HL-60 (cell line): ENCODE results near the gene CDH20.

Source experiments
- DNase-seq, 2 experiments: peaks; one replicate each; pipeline ENCODE4 v3.0.0-alpha.2; 2010 to 2020; ENCODE audit warnings: low read depth in 1 of 2, low spot score in 1 of 2
- H3K27ac ChIP-seq: fragments of 250-450 bp; sonication (Bioruptor Pico); replicated peaks from 2 replicates; pipeline ENCODE4 v1.5.1; 2020; ENCODE audit warnings: mild to moderate bottlenecking, moderate library complexity
- H3K27me3 ChIP-seq: fragments of 250-450 bp; sonication (Bioruptor Pico); 2 replicates; pipeline ENCODE4 v1.5.1; 2021; ENCODE audit warnings: mild to moderate bottlenecking, moderate library complexity; ENCODE audit not compliant: insufficient read depth, poor library complexity, severe bottlenecking
- H3K4me3 ChIP-seq: replicated peaks from 2 replicates; pipeline ENCODE4 v1.5.1; 2011; ENCODE audit warnings: mild to moderate bottlenecking, control low read depth, low read length; ENCODE audit not compliant: insufficient read depth
- GABPA ChIP-seq: IDR thresholded peaks from 2 replicates; pipeline ENCODE4 v1.6.1; 2012; ENCODE audit warnings: low read depth
- POLR2AphosphoS5 ChIP-seq: IDR thresholded peaks from 2 replicates; pipeline ENCODE4 v1.6.1; 2012; ENCODE audit warnings: low read depth
- SPI1 ChIP-seq: IDR thresholded peaks from 2 replicates; pipeline ENCODE4 v1.6.1; 2012; ENCODE audit warnings: low read depth, mild to moderate bottlenecking, borderline replicate concordance
- TF ChIP-seq, protein P1 (sequence below): IDR thresholded peaks from one replicate; pipeline ENCODE4 v1.5.1; 2011; ENCODE audit warnings: low read length, control low read depth, inconsistent platforms; ENCODE audit not compliant: insufficient read depth
- TF ChIP-seq, protein P2 (sequence below): IDR thresholded peaks from 2 replicates; pipeline ENCODE4 v1.6.1; 2012; ENCODE audit warnings: low read depth; ENCODE audit not compliant: insufficient replicate concordance

CDH20 gene

DNA sequence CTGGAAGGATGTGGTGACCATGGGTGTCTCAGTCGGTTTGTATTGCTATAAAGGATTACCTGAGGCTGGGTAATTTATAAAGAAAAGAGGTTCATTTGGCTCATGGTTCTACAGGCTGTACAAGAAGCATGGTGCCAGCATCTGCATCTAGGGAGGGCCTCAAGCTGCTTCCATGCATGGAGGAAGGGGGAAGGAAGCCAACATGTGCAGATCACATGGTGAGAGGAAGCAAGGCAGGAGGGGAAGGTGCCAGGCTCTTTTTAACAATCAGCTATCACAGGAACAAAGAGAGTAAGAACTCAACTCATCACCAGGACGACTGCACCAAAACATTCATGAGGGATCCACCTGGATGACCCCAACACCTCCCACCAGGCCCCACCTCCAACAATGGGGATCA, 209.4 kb downstream of the CDH20 start:
- TF ChIP-seq POLR2AphosphoS5 (no peak), GABPA (no peak), SPI1 (no peak)
- TF ChIP-seq, protein P1, sequence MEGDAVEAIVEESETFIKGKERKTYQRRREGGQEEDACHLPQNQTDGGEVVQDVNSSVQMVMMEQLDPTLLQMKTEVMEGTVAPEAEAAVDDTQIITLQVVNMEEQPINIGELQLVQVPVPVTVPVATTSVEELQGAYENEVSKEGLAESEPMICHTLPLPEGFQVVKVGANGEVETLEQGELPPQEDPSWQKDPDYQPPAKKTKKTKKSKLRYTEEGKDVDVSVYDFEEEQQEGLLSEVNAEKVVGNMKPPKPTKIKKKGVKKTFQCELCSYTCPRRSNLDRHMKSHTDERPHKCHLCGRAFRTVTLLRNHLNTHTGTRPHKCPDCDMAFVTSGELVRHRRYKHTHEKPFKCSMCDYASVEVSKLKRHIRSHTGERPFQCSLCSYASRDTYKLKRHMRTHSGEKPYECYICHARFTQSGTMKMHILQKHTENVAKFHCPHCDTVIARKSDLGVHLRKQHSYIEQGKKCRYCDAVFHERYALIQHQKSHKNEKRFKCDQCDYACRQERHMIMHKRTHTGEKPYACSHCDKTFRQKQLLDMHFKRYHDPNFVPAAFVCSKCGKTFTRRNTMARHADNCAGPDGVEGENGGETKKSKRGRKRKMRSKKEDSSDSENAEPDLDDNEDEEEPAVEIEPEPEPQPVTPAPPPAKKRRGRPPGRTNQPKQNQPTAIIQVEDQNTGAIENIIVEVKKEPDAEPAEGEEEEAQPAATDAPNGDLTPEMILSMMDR, result no peak
- TF ChIP-seq, protein P2, sequence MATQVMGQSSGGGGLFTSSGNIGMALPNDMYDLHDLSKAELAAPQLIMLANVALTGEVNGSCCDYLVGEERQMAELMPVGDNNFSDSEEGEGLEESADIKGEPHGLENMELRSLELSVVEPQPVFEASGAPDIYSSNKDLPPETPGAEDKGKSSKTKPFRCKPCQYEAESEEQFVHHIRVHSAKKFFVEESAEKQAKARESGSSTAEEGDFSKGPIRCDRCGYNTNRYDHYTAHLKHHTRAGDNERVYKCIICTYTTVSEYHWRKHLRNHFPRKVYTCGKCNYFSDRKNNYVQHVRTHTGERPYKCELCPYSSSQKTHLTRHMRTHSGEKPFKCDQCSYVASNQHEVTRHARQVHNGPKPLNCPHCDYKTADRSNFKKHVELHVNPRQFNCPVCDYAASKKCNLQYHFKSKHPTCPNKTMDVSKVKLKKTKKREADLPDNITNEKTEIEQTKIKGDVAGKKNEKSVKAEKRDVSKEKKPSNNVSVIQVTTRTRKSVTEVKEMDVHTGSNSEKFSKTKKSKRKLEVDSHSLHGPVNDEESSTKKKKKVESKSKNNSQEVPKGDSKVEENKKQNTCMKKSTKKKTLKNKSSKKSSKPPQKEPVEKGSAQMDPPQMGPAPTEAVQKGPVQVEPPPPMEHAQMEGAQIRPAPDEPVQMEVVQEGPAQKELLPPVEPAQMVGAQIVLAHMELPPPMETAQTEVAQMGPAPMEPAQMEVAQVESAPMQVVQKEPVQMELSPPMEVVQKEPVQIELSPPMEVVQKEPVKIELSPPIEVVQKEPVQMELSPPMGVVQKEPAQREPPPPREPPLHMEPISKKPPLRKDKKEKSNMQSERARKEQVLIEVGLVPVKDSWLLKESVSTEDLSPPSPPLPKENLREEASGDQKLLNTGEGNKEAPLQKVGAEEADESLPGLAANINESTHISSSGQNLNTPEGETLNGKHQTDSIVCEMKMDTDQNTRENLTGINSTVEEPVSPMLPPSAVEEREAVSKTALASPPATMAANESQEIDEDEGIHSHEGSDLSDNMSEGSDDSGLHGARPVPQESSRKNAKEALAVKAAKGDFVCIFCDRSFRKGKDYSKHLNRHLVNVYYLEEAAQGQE, result no peak
- no peak for DNase-seq
- Histone ChIP-seq H3K27ac (no peak overlapping the region), H3K27me3 (peaks cover 6% of the 10 kb centered on the region), H3K4me3 (no peak overlapping the region)

DNA sequence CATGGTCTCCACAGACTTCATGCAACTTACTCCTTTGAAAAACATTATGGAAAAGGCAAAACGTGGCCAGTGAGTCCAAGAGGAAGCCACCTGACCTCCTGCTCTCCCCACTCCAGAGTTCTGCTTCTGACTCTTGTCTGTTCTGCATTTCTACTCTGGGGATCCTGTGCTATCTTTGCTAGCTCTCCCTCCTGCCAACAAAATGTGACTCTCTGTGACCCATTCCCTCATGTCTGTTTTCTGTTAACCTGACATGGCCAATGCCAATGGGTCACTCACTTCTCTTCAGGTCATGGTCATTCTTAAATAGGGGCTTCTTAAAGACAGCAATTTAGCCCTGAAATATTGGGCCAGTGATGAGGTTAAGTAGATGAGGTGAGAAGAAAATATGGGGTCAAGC, 210.3 kb downstream of the CDH20 start:
- H3K4me3 ChIP-seq, result no peak overlapping the region
- peaks cover 6% of the 10 kb centered on the region for H3K27me3 ChIP-seq
- no peak for DNase-seq
- TF ChIP-seq, protein P2, result no peak
- no peak for TF ChIP-seq SPI1
- TF ChIP-seq, protein P1, result no peak
- no peak for TF ChIP-seq GABPA
- TF ChIP-seq POLR2AphosphoS5, result no peak
- H3K27ac ChIP-seq, result no peak overlapping the region

DNA sequence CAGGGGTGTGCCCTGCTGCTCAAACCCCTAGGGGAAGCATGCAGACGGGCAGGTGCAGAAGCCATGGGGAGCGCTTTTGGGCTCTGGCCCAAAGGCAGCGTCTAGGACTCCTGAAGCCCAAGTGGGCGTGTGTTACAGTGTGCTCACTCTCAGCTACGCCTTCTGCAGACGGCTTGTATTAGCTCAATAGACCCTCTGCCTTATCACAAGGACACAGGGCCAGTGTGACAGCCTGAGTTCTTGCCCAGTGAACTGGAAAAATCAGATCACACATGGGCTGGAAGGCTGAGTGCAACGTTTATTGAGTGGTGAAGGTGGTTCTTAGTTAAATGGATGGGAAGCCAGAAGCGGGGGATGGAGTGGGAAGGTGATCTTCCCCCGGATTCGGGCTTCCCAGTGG, 210.9 kb downstream of the CDH20 start:
- no peak for DNase-seq
- Histone ChIP-seq H3K4me3 (no peak overlapping the region), H3K27me3 (peaks cover 6% of the 10 kb centered on the region), H3K27ac (no peak overlapping the region)
- TF ChIP-seq GABPA, result no peak
- TF ChIP-seq SPI1, result no peak
- TF ChIP-seq, protein P2, result no peak
- TF ChIP-seq, protein P1, result no peak
- no peak for TF ChIP-seq POLR2AphosphoS5
